ENCODE results near the gene CCT5.

The CCT5 gene

GRCh38 chr5:10311595-10312425 lies 61.7 kb downstream of the CCT5 start:
- H3K9me3 Mint-ChIP-seq: no peaks in the 10 kb centered on the region
- no peak for ATAC-seq
- no peak overlapping the region for H3K4me3 Mint-ChIP-seq
- H3K36me3 Mint-ChIP-seq: no peaks in the 10 kb centered on the region
- H3K4me1 Mint-ChIP-seq: peaks cover 12% of the 10 kb centered on the region
- DNase-seq (ENCODE audit: low spot score in 2 of 2): no peak
- H3K27ac Mint-ChIP-seq: no peak overlapping the region

DNA sequence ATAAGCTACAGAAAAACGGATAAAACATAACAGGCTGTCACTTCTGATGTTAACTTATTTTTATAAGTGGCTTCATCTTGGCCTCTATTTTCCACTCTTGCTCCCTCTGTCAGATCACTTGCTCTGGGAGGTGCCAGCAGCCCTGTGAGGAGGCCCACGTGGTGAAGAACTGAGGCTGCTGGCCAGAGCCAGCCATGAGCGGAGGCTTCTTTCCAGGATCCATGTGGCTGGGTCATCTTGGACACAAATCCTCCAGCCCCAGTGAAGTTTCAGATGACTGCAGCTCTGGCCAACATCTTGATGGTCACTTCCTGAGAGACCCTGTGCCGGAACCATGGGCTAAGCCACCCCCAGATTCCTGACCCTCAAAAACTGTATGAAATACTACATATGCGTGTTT lies 65.1 kb downstream of the CCT5 start:
- Mint-ChIP-seq H3K27ac (no peak overlapping the region), H3K9me3 (no peaks in the 10 kb centered on the region), H3K4me1 (peaks cover 7% of the 10 kb centered on the region), H3K36me3 (no peaks in the 10 kb centered on the region), H3K4me3 (no peak overlapping the region)
- ATAC-seq: no peak
- no peak for DNase-seq (ENCODE audit: low spot score in 2 of 2)

Data from stimulated activated effector memory CD8-positive, alpha-beta T cell treated with anti-CD3 and anti-CD28 coated beads, Interleukin-12 subunit alpha, Interleukin-12 subunit beta, amount 100 ng/mL, for 72 hours (primary cell).